ENCODE results near the gene NELL2.
"Not testable (repeated sequence)": the region's sequence is repeated elsewhere in the genome, so short reads cannot be mapped to it uniquely, and the experiment has no call there.

The NELL2 gene

DNA sequence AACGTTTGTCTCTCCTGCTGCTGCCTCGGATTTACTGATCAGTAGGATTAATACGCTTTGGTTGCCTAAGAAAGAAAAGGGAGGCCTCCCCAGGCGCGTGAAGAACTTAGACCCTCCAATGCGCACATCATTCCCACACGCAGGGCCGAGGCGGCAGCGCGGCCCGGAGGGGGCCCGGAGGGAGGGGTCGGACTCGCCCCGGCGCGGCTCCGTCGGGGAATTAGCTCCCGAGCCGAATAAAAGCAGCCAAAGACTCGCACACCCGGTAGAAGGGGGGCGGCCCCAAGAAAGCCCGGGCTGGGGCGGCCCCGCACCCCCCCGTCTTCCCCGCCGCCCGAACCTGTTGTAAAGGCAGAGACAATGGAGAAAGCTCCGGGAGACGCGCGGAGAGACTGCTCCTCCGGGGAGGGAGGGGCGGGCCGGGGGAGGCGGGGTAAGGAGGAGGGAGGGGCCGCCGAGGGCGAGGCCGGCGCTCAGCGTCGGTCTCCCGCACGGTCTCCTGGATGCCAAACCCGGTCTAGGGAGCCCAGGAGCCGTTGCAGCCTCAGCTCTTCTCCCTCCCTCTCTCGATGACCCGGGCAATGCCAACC, at the start of gene NELL2:
Gene NELL2, minus strand, starts transcription at position 362 of the 590 bp plus-strand sequence. CDS start 446 bp downstream, outside the sequence.
- peak; percentile 68 for DNase-seq

DNA sequence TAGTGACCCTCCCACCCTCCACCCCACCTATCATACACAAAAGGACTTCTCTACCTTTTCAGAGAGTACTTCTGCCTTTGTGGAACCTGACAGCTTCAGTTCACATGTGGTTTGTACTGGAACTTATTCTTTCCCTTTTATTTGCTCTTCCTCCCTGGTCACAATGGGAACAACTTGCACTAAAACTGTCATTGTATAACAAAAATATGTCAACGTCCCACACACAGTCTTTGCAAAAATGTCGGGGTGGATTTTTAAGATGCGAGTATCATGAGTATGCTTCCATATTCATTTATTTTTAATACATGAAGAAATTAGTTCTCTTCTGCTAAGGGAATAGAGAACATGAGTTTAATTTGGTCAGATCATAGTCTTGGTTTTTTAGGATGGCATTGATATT, 45.6 kb upstream of the NELL2 start:
- no peak for DNase-seq

DNA sequence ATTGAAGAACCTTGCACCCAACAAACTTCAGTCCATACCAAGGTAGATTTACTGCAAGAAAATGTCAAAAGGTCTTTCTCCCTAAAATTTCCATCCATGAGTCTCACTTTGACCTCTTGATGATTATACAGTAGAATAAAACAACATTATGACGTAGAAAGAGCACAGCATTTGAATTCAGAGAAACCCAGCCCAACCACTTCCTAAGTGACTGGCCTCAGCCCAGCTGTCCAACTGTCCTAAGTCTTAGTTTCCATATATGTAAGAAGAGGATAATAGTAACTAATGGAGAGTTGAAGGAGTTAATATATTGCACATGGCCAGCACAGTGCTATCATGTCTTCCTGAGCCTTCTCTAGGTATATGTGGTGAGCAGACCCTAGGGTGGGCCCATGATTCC, 41.0 kb upstream of the NELL2 start:
- DNase-seq, result no peak

DNA sequence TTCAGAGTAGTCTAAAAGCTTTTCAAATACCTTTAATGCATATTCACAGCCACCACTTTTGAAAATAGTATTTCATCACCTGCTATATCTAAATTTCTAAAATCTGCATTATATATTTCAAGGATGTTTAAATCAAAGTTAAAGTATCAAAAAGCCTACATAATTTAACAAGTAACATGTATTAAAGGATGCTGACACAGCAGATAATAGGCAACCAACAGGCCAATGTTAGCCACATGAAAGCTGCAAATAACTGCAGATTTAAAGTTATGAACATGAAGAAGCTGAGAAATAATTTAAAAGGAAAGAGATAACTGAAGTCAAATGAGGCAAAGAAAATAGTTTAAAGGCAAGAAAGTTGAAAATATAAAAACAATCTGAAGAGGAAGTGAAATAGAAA, 39.8 kb upstream of the NELL2 start:
- no peak for DNase-seq

GRCh38 chr12:44904321-44904720, 28.2 kb upstream of the NELL2 start:
- DNase-seq, result no peak

GRCh38 chr12:44898108-44898507, 22.0 kb upstream of the NELL2 start:
- DNase-seq, result not testable (repeated sequence)

- DNase-seq, result no peak
Observed at GRCh38 chr12:44889926-44890325, 13.8 kb upstream of the NELL2 start.

- DNase-seq, result no peak
Observed at GRCh38 chr12:44889162-44889561, 13.0 kb upstream of the NELL2 start.

- no peak for DNase-seq
Observed at GRCh38 chr12:44885902-44886301, 9.8 kb upstream of the NELL2 start.

GRCh38 chr12:44881197-44881596, 5.1 kb upstream of the NELL2 start:
- DNase-seq, result no peak

- DNase-seq, result peak; percentile 53
Observed at GRCh38 chr12:44876544-44877410, 662 bp upstream of the NELL2 start.

DNA sequence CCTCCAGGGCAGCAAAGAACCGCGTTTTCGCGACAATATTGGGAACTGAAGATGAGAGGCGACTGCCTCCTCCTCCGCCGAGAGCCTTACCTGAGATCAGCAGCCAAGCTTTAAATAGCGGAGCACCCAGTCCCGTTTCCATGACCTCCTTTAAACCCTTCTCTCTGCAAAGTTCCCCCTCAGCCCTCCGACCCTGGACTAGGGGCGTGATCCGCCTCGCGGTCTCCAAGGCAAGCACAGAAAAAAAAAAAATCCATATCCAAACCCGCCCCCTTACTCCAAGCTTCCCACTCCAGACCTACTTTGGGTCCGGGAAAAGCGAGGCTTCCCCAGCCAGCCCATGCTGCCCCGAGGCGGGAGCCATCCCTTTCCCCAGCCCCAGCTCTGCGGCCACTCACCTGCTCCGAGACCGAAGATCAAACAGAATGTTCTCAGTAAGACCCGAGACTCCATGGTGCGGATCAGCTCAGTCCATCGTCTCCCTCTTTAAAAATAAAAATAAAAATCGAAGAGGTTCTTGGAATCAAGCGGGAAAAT, 630 bp downstream of the NELL2 start:
- peak; percentile 18 for DNase-seq

DNA sequence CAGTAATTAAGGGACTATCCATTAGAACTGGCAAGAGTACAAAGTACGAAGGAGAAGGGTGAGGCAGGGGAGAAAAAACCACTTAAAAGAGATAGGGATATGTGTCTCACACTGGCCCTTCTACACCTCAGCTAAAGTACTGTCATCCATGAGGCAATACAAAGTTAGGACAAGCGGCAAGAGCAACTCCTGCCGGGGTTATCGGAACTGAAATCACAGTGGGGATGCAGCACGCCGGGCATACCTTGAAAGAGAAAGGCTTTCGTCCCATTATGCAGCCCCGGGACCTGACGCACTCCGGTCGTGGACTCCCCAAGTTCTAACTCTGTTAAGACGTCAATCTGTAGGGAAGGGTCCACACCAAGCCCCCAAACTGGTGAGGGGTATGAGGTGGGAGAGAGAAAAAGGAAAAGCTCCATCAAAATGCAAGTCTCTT, 1.1 kb downstream of the NELL2 start:
- peak; percentile 38 for DNase-seq

DNA sequence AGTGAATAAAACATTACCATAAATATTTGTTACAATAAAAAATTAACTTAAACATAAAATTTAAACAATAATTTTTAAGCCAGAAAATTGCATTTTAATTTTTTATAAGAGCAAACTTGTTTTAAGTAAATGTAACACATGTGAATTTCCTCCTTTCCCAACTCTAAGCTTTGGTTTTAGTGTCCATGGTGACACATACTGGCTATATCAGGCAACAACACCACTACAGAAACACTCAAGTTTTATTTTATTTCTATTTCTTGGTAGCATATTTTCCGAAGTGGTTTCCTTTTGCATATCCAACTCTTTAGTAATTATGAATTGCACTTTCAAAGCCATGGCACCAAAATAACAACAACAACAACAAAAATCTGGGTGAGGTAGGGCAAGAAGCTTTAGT, 2.2 kb downstream of the NELL2 start:
- no peak for DNase-seq

- no peak for DNase-seq
Observed at GRCh38 chr12:44869503-44869902, 6.6 kb downstream of the NELL2 start.

GRCh38 chr12:44863867-44864266, 12.2 kb downstream of the NELL2 start:
- DNase-seq, result no peak

DNA sequence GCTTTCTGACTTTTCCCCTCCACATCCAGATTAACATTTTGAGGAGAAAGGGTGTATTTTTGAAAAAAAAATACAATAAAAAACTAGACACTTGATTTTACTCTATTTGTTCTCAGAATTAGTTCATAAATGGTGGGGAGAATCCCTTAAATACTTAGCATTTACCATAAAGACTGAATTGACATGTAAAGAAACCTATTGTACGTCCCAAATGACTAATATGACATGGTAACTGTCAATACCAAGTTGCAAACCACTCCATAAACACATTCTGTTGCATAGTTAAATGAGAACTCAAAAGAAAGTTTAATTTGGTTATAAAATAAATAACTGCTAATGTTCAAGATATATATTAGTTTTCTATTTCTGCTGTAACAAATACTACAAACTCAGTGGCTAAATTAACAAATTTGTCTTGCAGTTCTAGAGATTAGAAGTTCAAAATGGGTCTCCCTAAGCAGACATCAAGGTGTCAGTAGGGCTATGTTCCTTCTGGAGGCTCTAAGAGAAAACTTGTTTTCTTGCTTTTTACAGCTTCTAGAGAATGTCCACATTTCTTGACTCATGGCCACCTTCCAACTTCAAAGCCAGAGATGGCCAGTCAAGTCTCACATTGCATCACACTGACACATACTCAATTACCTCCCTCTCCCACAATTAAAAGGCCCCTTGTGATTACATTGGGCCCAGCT, 16.0 kb downstream of the NELL2 start:
- DNase-seq, result no peak

DNA sequence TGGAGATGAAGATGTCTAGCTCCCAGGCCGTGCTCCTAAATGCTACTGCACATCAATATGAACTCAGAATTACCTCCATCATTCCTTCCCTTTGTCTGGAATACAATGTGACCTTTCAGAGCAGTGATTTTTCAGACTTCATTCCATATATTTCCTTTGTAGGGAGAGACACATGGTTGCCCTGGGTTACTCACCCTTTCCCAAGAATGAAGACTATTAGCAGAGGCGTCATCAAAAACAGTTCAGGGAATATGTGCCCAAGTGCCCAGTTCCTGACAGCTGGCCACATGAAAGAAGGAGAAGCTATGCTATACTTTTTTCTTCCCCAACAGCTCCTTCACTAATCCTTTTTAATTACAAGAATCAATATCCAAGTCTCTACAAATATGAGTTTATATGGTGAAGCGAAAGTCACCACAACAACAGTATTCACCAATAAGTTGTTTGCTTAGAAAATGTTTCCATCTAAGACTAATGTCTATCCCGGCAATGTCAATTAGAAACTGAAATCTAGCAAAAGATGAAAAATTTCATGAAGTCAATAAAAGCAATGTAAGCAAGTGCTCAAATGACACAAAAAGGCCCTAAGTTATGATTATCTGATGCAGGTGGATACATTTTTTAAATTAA, 17.8 kb downstream of the NELL2 start:
- no peak for DNase-seq

GRCh38 chr12:44852483-44852882, 23.6 kb downstream of the NELL2 start:
- DNase-seq, result no peak

DNA sequence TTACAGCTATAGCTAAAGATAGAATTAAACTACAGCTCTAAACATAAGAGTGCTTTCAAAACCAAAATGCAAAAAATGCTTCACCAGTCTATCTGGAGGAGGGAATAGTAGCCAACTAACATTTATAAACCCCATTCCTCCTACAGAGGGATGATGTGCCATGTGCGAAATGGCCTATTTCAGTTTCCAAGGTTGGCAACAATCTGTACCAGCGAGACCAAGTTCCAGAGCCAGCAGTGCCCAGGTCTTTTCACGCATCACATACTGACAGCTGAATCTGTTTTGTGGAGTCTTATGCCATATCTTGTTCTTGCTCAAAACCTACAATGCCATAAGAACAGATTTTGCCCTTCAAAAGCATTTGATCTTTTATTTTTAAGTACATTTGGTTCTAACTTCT, 24.5 kb downstream of the NELL2 start:
- DNase-seq, result no peak

DNA sequence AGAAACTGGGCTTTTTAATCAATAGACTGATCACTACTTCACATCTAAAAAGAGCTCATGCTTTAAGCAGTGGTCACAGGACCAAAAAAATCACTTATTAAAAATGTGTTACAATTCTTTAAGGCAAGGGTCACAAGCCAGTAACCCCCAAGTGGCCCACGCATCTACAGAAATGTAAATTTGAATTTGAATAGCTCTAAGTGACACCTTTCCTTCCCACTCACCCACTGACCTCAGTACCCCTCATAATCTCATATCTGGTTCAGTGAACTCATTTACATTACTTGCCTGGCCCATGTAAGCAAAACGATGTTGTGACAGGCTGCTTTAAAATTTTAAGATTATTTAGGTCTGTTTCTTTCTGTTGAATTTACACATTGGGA, 27.4 kb downstream of the NELL2 start:
- DNase-seq, result no peak

GRCh38 chr12:44847888-44848702, 28.0 kb downstream of the NELL2 start:
- DNase-seq, result peak; percentile 66

All from stimulated activated CD4-positive, alpha-beta T cell treated with anti-CD3 and anti-CD28 coated beads, Interleukin-4, amount 100 ng/mL, for 24 hours (primary cell).